Left ventricle myocardium inferior (tissue), 1 donor: Measurements from ENCODE around the gene IL4. TPM values are rescaled to one million over a fixed set of nuclear protein-coding genes. Genes with fewer than 3 reads are reported as not detected.
A peak's percentile ranks its signal among the peaks of the same experiment; 100 is the strongest.

ENCODE experiments used
- DNase-seq: peaks from one replicate; pipeline ENCODE4 v3.0.0-alpha.2; 2020
- H3K27ac ChIP-seq: fragments of 200-600 bp; replicated peaks from 2 replicates; pipeline ENCODE4 v1.8.0; 2021
- H3K27me3 ChIP-seq: fragments of 200-600 bp; 2 replicates; pipeline ENCODE4 v1.8.0; 2021; ENCODE audit warnings: low read depth
- H3K36me3 ChIP-seq: fragments of 200-600 bp; 2 replicates; pipeline ENCODE4 v1.8.0; 2021
- H3K4me1 ChIP-seq: fragments of 200-600 bp; 2 replicates; pipeline ENCODE4 v1.8.0; 2021
- H3K4me3 ChIP-seq: fragments of 200-600 bp; 2 replicates; pipeline ENCODE4 v1.8.0; 2021; ENCODE audit warnings: mild to moderate bottlenecking, moderate library complexity
- H3K9me3 ChIP-seq: fragments of 200-600 bp; replicated peaks from 2 replicates; pipeline ENCODE4 v1.8.0; 2021
- CTCF ChIP-seq: fragments of 200-600 bp; IDR thresholded peaks from 2 replicates; pipeline ENCODE4 v1.8.0; 2021; ENCODE audit warnings: antibody characterized with exemption, mild to moderate bottlenecking, borderline replicate concordance
- intact Hi-C: fragments of 100-400 bp; cut with micrococcal nuclease; formaldehyde crosslinking; loops from one replicate; pipeline ENCODE4 v1.11.0; 2022
- total RNA-seq: library from RNA; stranded (reverse); fragmentation: NEBNext Ultra II Directional; extraction: Animal tissue kit (Norgen Biotek cat#: 25700); gene quantifications from one replicate; pipeline ENCODE4 v1.2.1, GENCODE V29; 2021
- donor health status: DM: no; HTN: yes; CAD: no; lungs with severe emphysema.

Gene IL4
- total RNA-seq, 1 donor from 2014 or later = not detected

- Histone ChIP-seq H3K9me3 (no peaks in the 10 kb centered on the region), H3K36me3 (peaks cover 64% of the 10 kb centered on the region), H3K27me3 (no peaks in the 10 kb centered on the region), H3K27ac (no peak overlapping the region), H3K4me1 (no peaks in the 10 kb centered on the region), H3K4me3 (no peak overlapping the region)
- TF ChIP-seq CTCF = no peak
- no peak for DNase-seq
- intact Hi-C loops = no loop called here
These were observed 22.2 kb downstream of the IL4 start for GRCh38 chr5:132695956-132696355.

- Histone ChIP-seq H3K36me3 (peaks cover 41% of the 10 kb centered on the region), H3K4me1 (no peaks in the 10 kb centered on the region), H3K27me3 (no peaks in the 10 kb centered on the region), H3K4me3 (no peak overlapping the region), H3K9me3 (no peaks in the 10 kb centered on the region), H3K27ac (no peak overlapping the region)
- intact Hi-C loops = no loop called here
- TF ChIP-seq CTCF = no peak
- no peak for DNase-seq
These were observed 31.1 kb downstream of the IL4 start for GRCh38 chr5:132704875-132705274.

- intact Hi-C loops = no loop called here
- Histone ChIP-seq H3K27me3 (no peaks in the 10 kb centered on the region), H3K9me3 (no peaks in the 10 kb centered on the region), H3K36me3 (peaks cover 7% of the 10 kb centered on the region), H3K4me3 (no peak overlapping the region), H3K4me1 (no peaks in the 10 kb centered on the region), H3K27ac (no peak overlapping the region)
- no peak for DNase-seq
- no peak for TF ChIP-seq CTCF
These were observed 34.9 kb downstream of the IL4 start for GRCh38 chr5:132708645-132709044.

- H3K4me1 ChIP-seq = peaks cover 14% of the 10 kb centered on the region
- intact Hi-C loops = no loop called here
- DNase-seq = no peak
- H3K9me3 ChIP-seq = no peaks in the 10 kb centered on the region
- H3K36me3 ChIP-seq = no peaks in the 10 kb centered on the region
- H3K27ac ChIP-seq = no peak overlapping the region
- peak; percentile 45 for TF ChIP-seq CTCF
- no peak overlapping the region for H3K4me3 ChIP-seq
- H3K27me3 ChIP-seq = no peaks in the 10 kb centered on the region
These were observed 40.9 kb downstream of the IL4 start for GRCh38 chr5:132714456-132715307.

- Histone ChIP-seq H3K9me3 (no peaks in the 10 kb centered on the region), H3K27me3 (no peaks in the 10 kb centered on the region), H3K4me1 (peaks cover 14% of the 10 kb centered on the region), H3K4me3 (no peak overlapping the region), H3K27ac (peak overlapping the region; percentile 49), H3K36me3 (no peaks in the 10 kb centered on the region)
- DNase-seq = no peak
- intact Hi-C loops = no loop called here
- no peak for TF ChIP-seq CTCF
These were observed 44.9 kb downstream of the IL4 start for GRCh38 chr5:132718544-132719312.
